Bronchial epithelial cell (primary cell): ENCODE results near the gene NAPA. TPM values are rescaled to one million over a fixed set of nuclear protein-coding genes. Genes with fewer than 3 reads are reported as not detected.
A peak's percentile ranks its signal among the peaks of the same experiment; 100 is the strongest.
"Not testable (repeated sequence)": the region's sequence is repeated elsewhere in the genome, so short reads cannot be mapped to it uniquely, and the experiment has no call there.

Experiments
- DNase-seq: peaks from one replicate; pipeline ENCODE4 v3.0.0-alpha.2; 2010; ENCODE audit warnings: low read depth
- FAIRE-seq: peaks from 2 replicates; lab custom pipeline; 2011; peaks lifted over from hg19 to GRCh38; lab: Jason Lieb, UNC
- H3K27me3 ChIP-seq: 2 replicates; pipeline ENCODE4 v1.5.1; 2011; ENCODE audit warnings: low read length; ENCODE audit not compliant: control insufficient read depth, insufficient read depth
- H3K36me3 ChIP-seq: 2 replicates; pipeline ENCODE4 v1.5.1; 2011; ENCODE audit warnings: low read length; ENCODE audit not compliant: control insufficient read depth, insufficient read depth
- H3K4me3 ChIP-seq: 2 replicates; pipeline ENCODE4 v1.5.1; 2011; ENCODE audit warnings: mild to moderate bottlenecking, low read depth, low read length, control low read depth
- total RNA-seq: library from RNA; depleted of rRNA; stranded (reverse); fragments of >200 nt; gene quantifications from 2 replicates; pipeline ENCODE4 v1.2.1, GENCODE V29; 2014
- TF ChIP-seq, protein P1 (sequence below): IDR thresholded peaks from 2 replicates; pipeline ENCODE4 v1.5.1; 2011; ENCODE audit warnings: mild to moderate bottlenecking, moderate library complexity, low read length, control low read depth, inconsistent platforms; ENCODE audit not compliant: insufficient read depth, severe bottlenecking

NAPA gene
- total RNA-seq, 1 donor from 2014 or later: 33.2 TPM

GRCh38 chr19:47487551-47488515 is 27.0 kb downstream of the NAPA start:
- Histone ChIP-seq H3K27me3 (no peaks in the 10 kb centered on the region), H3K4me3 (no peak overlapping the region), H3K36me3 (peaks cover 13% of the 10 kb centered on the region)
- FAIRE-seq (no peak), DNase-seq (no peak)
- TF ChIP-seq, protein P1, sequence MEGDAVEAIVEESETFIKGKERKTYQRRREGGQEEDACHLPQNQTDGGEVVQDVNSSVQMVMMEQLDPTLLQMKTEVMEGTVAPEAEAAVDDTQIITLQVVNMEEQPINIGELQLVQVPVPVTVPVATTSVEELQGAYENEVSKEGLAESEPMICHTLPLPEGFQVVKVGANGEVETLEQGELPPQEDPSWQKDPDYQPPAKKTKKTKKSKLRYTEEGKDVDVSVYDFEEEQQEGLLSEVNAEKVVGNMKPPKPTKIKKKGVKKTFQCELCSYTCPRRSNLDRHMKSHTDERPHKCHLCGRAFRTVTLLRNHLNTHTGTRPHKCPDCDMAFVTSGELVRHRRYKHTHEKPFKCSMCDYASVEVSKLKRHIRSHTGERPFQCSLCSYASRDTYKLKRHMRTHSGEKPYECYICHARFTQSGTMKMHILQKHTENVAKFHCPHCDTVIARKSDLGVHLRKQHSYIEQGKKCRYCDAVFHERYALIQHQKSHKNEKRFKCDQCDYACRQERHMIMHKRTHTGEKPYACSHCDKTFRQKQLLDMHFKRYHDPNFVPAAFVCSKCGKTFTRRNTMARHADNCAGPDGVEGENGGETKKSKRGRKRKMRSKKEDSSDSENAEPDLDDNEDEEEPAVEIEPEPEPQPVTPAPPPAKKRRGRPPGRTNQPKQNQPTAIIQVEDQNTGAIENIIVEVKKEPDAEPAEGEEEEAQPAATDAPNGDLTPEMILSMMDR: no peak

- Histone ChIP-seq H3K27me3 (no peaks in the 10 kb centered on the region), H3K4me3 (no peak overlapping the region), H3K36me3 (peaks cover 10% of the 10 kb centered on the region)
- TF ChIP-seq, protein P1: no peak
- no peak for FAIRE-seq
- no peak for DNase-seq
Observed at GRCh38 chr19:47486900-47487299, 28.0 kb downstream of the NAPA start.

DNA sequence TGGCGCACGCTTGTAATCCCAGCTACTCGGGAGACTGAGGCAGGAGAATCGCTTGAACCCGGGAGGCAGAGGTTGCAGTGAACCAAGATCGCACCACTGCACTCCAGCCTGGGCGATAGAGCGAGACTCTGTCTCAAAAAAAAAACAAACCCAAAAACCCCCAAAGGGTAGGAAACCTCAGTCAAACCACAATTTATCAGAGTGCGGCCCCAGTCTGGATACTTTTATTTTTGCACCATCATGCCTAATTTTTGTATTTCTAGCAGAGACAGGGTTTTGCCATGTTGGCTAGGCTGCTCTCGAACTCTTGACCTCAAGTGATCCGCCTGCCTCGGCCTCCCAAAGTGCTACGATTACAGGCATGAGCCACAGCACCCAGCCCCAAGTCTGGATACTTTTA is 28.6 kb downstream of the NAPA start:
- H3K27me3 ChIP-seq, H3K4me3 ChIP-seq, H3K36me3 ChIP-seq, DNase-seq, FAIRE-seq: not testable (repeated sequence)

- Histone ChIP-seq H3K36me3 (peaks cover 8% of the 10 kb centered on the region), H3K4me3 (no peak overlapping the region), H3K27me3 (no peaks in the 10 kb centered on the region)
- TF ChIP-seq, protein P1: no peak
- FAIRE-seq (no peak), DNase-seq (no peak)
Observed at GRCh38 chr19:47485210-47485609, 29.7 kb downstream of the NAPA start.

DNA sequence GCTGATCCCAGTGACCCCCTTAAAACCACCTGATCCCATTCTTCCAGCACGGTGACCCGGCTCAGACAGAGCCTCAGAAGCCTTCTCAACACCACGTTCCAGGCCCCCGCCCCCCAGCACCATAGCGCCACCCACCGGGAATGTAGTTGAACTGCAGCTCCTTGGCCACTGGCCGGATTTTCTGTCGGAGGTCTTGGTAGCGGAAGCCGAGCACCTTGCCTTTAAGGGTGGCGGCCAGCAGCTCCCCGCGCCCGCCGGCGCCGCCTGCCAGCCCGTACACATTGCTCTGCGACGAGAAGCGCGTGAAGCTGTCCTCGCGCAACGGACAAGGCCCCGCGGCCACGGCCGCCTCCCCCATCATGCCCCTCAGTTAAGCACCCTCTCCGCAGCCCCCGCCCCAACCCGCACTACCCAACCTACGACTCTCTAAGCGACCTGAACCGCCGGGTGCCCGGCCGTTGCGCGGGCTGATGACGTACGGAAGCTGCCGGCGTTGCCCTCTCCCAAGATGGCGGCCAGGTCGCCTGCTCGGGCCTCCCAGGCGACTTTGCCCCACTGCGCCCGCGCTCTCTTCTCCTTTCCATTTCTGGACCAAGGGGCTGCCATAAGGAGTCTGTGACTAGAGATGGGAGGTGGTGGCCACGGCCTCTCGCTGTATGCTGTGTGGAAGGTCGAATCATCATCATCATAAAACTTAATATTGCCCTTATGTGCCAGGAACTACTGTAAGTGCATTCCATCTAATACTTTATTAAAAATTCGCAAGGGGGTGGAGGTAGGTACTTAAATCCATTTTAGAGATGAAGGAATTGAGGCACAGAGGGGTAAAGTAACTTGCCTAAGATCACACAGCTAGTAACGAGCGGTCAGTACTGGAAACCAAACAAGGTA is 30.8 kb downstream of the NAPA start, which contains the start of gene KPTN:
TSS of gene KPTN (minus strand) at position 420 of the 891 bp plus-strand sequence. CDS start at position 361, 59 bp downstream.
- Histone ChIP-seq H3K4me3 (peak within 1 kb of the TSS; percentile 53), H3K36me3 (peaks cover 3% of the 10 kb centered on the region), H3K27me3 (no peaks in the 10 kb centered on the region)
- FAIRE-seq: no peak
- TF ChIP-seq, protein P1: peak; percentile 96
- peak; percentile 67 for DNase-seq
